Anterior cingulate cortex (tissue), 58 donors: ENCODE data around the gene KDM5A.
"Not testable (repeated sequence)": the region's sequence is repeated elsewhere in the genome, so short reads cannot be mapped to it uniquely, and the experiment has no call there.

ENCODE experiments used
- DNase-seq, 58 donors: peaks; one replicate each; lab custom pipeline; 2025; lab: John Stamatoyannopoulos, UW

KDM5A gene

GRCh38 chr12:389142-390096 lies at the start of gene KDM5A:
TSS of gene KDM5A (minus strand) at chr12:389320. CDS start at chr12:389091, 229 bp downstream.
- DNase-seq = no peak

DNA sequence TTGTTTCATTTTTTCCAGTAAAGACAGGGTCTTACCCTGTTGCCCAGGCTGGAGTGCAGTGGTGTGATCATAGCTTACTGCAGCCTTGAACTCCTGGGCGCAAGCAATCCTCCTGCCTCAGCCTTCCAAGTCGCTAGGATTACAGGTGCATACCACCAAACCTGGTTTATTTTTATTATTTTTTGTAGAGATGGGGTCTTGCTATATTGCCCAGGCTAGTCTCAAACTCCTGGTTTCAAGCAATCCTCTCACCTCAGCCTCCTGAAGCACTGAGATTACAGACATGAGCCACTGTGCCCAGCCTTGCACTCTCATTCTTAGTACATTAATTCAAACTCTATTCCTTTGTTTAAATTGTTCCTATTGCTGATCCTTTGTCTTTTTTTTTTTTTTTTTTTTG lies 46.6 kb upstream of the KDM5A start:
- DNase-seq = not testable (repeated sequence)

DNA sequence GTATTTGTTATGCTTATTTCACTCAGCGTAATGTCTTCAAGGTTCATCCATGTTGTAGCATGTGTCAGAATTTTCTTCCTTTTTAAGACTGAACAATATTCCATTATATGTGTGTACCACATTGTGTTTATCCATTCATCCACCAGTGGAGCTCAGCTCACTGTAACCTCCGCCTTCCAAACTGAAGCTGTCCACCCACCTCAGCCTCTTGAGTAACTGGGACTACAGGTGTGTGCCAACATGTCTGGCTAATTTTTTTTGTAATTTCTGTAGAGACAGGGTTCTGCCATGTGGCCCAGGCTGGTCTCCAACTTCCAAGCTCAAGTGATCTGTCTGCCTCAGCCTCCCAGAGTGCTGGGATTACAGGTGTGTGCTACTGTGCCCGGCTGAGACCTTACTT lies 33.4 kb upstream of the KDM5A start:
- DNase-seq = no peak

- DNase-seq = no peak
These were observed 29.3 kb upstream of the KDM5A start for GRCh38 chr12:418432-418831.

- no peak for DNase-seq
These were observed 25.7 kb upstream of the KDM5A start for GRCh38 chr12:414859-415258.

- no peak for DNase-seq
These were observed 12.9 kb upstream of the KDM5A start for GRCh38 chr12:402029-402389.

DNA sequence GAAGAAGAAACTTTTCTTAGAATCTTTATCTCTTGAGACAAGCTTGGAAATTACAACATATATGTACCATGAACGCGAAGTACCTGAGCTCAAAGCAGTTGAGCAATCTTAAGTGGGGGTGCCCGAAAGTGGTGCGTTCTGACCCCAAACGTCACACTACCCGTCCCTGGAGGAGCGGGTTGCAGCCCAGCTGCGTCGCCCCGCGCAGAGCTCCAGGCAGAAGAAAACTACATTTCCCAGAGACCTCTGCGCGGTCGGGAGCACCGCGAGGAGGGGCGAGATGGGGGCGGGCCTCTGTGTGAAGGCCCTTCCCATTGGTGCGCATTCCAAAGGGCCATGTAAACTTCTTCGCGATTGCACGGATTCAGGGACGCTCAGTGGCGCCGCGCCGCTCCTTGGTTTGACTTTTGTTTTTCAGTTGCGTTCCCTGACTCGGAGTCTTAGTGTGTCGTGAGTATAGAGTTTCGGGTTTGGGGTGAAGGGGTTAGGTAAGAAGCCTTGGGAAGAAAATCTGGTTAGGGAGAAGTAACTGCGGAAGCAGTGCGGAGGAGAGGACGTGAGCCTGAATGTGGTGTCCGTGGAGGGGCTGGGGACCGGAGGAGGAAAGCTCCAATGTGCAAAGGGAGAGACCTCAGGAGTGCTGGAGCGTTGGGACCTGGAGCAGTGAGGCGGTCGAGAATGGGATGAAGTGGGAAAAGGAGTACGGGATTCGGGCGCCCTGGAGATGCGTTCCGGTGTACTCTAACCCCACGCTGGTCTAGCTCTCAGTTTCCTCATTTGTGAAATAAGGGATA lies 12.3 kb upstream of the KDM5A start, which contains the start of gene CCDC77:
Gene CCDC77 (plus strand): TSS at position 410 of the 794 bp plus-strand sequence. CDS start 7,740 bp downstream, outside the sequence.
- DNase-seq = no peak

DNA sequence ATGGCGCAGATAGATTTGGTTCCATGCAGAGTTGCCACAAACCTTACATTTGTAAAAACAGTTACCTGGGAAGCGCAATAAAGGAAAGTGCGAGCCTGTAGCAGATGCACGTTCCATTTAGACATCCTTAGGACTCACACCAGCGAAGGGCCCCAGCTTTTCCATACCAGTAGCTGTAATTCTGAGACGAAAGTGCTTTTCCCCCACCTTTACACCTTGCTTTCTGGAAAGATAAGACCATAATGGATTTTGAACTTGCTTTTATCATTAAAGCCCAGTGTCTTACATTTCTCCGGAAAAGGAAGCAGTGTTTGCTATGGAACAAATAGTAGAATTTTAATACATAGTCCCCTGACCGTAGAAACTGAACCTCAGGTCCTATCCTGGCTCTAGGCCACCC lies 11.7 kb upstream of the KDM5A start:
- no peak for DNase-seq

DNA sequence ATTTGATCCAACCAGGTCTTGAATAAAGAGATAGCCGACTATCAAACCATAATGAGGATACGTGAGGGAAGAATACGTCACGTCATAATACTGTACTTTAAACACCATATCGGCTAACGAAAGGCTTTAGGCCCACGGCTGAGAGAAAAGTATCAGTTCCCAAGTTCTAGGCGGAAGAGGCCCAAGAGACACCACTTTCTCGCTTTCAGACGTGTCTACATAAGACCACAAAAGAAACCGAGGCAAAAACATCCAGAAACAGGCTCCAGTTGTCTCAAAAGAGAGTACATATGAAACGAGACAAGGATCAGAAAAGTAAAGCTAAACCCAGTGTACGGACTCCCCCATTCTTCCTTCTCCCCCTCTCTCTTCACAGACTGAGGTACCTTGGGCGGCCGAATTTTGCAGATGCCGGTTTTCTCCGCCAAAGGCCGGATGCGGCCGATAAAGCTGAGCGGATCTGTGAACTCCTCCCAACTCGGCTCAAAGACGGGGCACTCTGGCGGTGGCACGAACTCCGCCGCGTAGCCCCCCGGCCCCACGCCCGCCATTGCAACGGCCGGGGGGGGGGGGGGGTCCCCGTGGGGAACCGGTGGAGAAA lies 479 bp downstream of the KDM5A start:
- no peak for DNase-seq

GRCh38 chr12:388012-388411 lies 1.1 kb downstream of the KDM5A start:
- no peak for DNase-seq

GRCh38 chr12:386651-387050 lies 2.5 kb downstream of the KDM5A start:
- DNase-seq = no peak

GRCh38 chr12:370739-371485 lies 18.2 kb downstream of the KDM5A start:
- DNase-seq = not testable (repeated sequence)

DNA sequence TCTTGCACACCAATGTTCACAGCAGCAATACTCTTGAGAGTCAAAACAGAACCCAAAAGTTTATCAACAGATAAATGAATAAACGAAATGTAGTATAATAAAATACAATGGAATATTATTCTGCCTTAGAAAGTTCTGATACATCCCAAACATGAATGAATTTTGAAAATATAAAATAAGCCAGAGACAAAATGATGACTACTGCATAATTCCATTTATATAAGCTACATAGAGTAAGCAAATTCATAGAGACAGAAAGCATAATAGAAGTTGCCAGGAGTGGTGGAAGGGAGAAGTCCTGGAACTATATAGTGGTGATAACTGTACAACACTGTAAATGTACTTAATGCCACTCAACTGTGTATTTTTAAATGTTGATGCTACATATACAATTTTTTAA lies 21.1 kb downstream of the KDM5A start:
- no peak for DNase-seq

GRCh38 chr12:366820-367219 lies 22.3 kb downstream of the KDM5A start:
- no peak for DNase-seq

GRCh38 chr12:359091-359490 lies 30.0 kb downstream of the KDM5A start:
- DNase-seq = no peak

- DNase-seq = no peak
These were observed 32.7 kb downstream of the KDM5A start for GRCh38 chr12:356276-356988.

DNA sequence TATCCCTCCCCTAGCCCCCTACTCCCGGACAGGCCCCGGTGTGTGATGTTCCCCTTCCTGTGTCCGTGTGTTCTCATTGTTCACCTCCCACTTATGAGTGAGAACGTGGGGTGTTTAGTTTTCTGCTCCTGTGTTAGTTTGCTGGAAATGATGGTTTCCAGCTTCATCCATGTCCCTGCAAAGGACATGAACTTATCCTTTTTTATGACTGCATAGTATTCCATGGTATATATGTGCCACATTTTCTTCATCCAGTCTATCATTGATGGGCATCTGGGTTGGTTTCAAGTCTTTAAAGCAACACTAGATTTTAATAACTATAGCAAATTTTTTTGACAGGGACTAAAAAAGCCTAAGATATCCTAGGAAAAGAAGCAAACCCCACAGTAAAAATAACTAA lies 37.9 kb downstream of the KDM5A start:
- DNase-seq = not testable (repeated sequence)

DNA sequence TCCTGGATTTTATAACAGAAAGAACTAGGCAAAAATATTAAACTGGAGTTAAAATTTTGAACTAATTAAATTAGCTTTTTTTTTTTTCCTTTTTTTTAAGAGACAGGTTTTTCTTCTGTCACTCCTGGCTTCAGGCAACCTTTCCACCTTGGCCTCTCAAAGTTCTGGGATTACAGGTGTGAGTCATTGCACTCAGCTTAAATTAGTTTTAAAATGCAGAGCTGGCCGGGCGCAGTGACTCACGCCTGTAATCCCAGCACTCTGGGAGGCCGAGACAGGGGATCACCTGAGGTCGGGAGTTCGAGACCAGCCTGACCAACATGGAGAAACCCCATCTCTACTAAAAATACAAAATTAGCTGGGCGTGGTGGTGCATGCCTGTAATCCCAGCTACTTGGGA lies 39.5 kb downstream of the KDM5A start:
- not testable (repeated sequence) for DNase-seq

DNA sequence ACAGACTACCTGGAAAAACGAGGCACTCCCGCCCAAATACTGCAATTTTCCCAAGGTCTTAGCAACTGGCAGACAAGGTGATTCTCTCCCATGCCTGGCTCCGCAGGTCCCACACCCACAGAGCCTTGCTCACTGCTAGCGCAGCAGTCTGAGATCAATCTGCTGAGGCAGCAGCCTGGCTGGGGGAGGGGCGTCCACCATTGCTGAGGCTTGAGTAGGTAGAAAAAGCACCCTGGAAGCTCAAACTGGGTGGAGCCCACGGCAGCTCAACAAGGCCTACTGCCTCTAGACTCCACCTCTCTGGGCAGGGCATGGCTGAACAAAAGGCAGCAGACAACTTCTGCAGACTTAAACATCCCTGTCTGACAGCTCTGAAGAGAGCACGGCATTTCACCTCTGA lies 46.1 kb downstream of the KDM5A start:
- DNase-seq = not testable (repeated sequence)

DNA sequence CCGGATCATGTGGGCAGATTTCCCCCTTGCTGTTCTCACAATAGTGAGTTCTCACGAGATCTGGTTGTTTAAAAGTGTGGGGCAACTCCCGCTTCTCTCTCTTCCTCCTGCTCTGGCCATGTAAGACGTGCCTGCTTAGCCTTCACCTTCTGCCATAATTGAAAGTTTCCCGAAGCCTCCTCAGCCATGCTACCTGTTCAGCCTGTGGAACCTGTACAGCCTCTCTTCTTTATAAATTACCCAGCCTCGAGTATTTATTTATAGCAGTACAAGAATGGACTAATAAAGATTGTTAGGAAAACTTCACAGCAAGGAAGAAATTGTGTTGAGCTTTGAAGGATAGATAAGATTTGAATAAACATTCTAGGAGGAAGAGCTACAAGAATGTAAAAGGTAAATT lies 52.1 kb downstream of the KDM5A start:
- DNase-seq = no peak
